Heart right ventricle (tissue), 16 donors: ENCODE results near the gene ITPKB. TPM values are rescaled to one million over a fixed set of nuclear protein-coding genes. Genes with fewer than 3 reads are reported as not detected.

Experiments used
- ATAC-seq, 8 donors: fragments of 200-7000 bp; cut with Tn5 transposase; one replicate each; pipeline ENCODE4 v1.9.1; 2020; ENCODE audit warnings: mild to moderate bottlenecking in 8 of 8, moderate library complexity in 8 of 8, moderate number of reproducible peaks in 1 of 8
- DNase-seq, 2 donors: peaks; one replicate each; pipeline ENCODE4 v3.0.0-alpha.2; 2020
- H3K27ac ChIP-seq, 10 donors: fragments of 200-600 bp; sonication (generic) in 2 of 10; one replicate each; pipeline versions ENCODE4 v1.5.0 to v1.8.0; 2020 to 2022; ENCODE audit warnings: mild to moderate bottlenecking in 3 of 10
- H3K27me3 ChIP-seq, 7 donors: fragments of 200-600 bp; one replicate each; pipeline ENCODE4 v1.8.0; 2021 to 2022; ENCODE audit warnings: mild to moderate bottlenecking in 2 of 7
- H3K36me3 ChIP-seq, 9 donors: fragments of 200-600 bp; sonication (generic) in 1 of 9; one replicate each; pipeline versions ENCODE4 v1.5.0 to v1.8.0; 2020 to 2022; ENCODE audit warnings: mild to moderate bottlenecking in 2 of 9
- H3K4me1 ChIP-seq, 9 donors: fragments of 200-600 bp; sonication (generic) in 1 of 9; one replicate each; pipeline versions ENCODE4 v1.5.0 to v1.8.0; 2020 to 2022; ENCODE audit warnings: mild to moderate bottlenecking in 4 of 9
- H3K4me3 ChIP-seq, 10 donors: fragments of 200-600 bp; sonication (generic) in 2 of 10; one replicate each; pipeline versions ENCODE4 v1.5.0 to v1.8.0; 2020 to 2022; ENCODE audit warnings: mild to moderate bottlenecking in 7 of 10, moderate library complexity in 2 of 10
- H3K9me3 ChIP-seq, 11 donors: fragments of 200-600 bp in 10 of 11; sonication (generic) in 2 of 11; one replicate each; pipeline versions ENCODE4 v1.5.0 to v1.8.0; 2013 to 2022; ENCODE audit warnings: mild to moderate bottlenecking in 2 of 11, control low read depth in 1 of 11, moderate library complexity in 1 of 11
- CTCF ChIP-seq, 9 donors: fragments of 200-600 bp; sonication (generic) in 2 of 9; IDR thresholded peaks; one replicate each; pipeline versions ENCODE4 v1.5.0 to v1.8.0; 2021 to 2022; ENCODE audit warnings: antibody characterized with exemption in 9 of 9, mild to moderate bottlenecking in 5 of 9, moderate library complexity in 1 of 9
- WGBS, 2 donors: extraction: QIAGEN DNeasy Blood & Tissue Kit; methylation state at CpG; one replicate each; pipeline ENCODE4 v1.1.7; 2013; ENCODE audit warnings: inconsistent platforms in 1 of 2; 5-methylcytosine and 5-hydroxymethylcytosine counted together
- intact Hi-C, 10 donors: fragments of 100-400 bp; cut with DNase I; formaldehyde crosslinking; loops; one replicate each; pipeline versions ENCODE4 v1.11.1 to v1.14.2; 2022
- polyA plus RNA-seq, 2 donors: library from polyadenylated mRNA; stranded (reverse); fragments of 200-250 nt; gene quantifications; one replicate each; pipeline ENCODE4 v1.2.3, GENCODE V29; 2013
- total RNA-seq, 10 donors: library from RNA; stranded (reverse); fragmentation: NEBNext Ultra II Directional in 3 of 10; extraction: Animal tissue kit (Norgen Biotek cat#: 25700) in 3 of 10; gene quantifications; one replicate each; pipeline versions ENCODE4 v1.2.1 to v1.2.4, GENCODE V29; 2021 to 2023
- donor health status: Arrhythmogenic right ventricular cardiomyopathy.
- donor health status: ischemic (EF 13 %, LVEDD 7.1; RV severe dilation, severe dysfunction).
- donor health status: healthy with polysubstance abuse.
- donor health status: DM: no; HTN: yes; CAD: no.
- donor health status: DM: no; HTN: no; CAD: no.
- donor health status: ischemic (EF 25% LVEDD 6.9; RV normal size, moderate dysfunction).
- donor health status: ischemic (EF 25% LVEDD 5.7; RV mildly dilated, moderate dysfunction).
- donor health status: healthy.
- donor health status: DM: yes; HTN: yes; CAD: no.
- donor health status: Ischemic cardiomyopathy.
- donor health status: ischemic (EF 35%, LVEDD 5.7; RV mildly dilated, moderate dysfunction).
- donor health status: nonischemic (EF 11% LVEDD 7.7; RV severe dilation, severe dysfunction).
- donor health status: DM: yes; HTN: yes; CAD: no.
- donor health status: PGD.
- donor health status: ischemic (EF 29% LVEDD 5.4; RV normal size, mild dysfunction).
- donor health status: nonischemic (EF 23%, LVEDD 6.1; RV moderate dilation, normal function).

The ITPKB gene
- total and polyA plus RNA-seq, 12 donors = 4.5 to 30.5 (median 16.1) TPM

GRCh38 chr1:226717256-226717909 lies 21.7 kb downstream of the ITPKB start:
- H3K27ac ChIP-seq = peak overlapping the region in 8 of 10 donors; percentile 10 to 83 (median 31)
- 59 to 75% methylated on average over 11 of the region's 11 CpGs for WGBS, 2 donors
- ATAC-seq = peak in 5 of 8 donors; percentile 52 to 68 (median 60)
- DNase-seq = peak in 1 of 2 donors; percentile 25
- TF ChIP-seq CTCF (IDR thresholded peaks at IDR 0.05) = no peak
- peaks cover 3 to 74% (median 42%) of the 10 kb centered on the region in 9 donors for H3K4me1 ChIP-seq
- no peaks in the 10 kb centered on the region for H3K27me3 ChIP-seq
- intact Hi-C loops = no loop called here
- no peak overlapping the region for H3K4me3 ChIP-seq
- peaks cover 0 to 19% (median 0%) of the 10 kb centered on the region in 9 donors for H3K36me3 ChIP-seq
- peaks cover 0 to 10% (median 0%) of the 10 kb centered on the region in 11 donors for H3K9me3 ChIP-seq

- ATAC-seq (no peak), DNase-seq (no peak)
- H3K4me3 ChIP-seq = no peak overlapping the region
- peak overlapping the region in 5 of 10 donors; percentile 10 to 83 (median 27) for H3K27ac ChIP-seq
- WGBS, 2 donors = 52 to 65% methylated on average over 3 of the region's 3 CpGs
- peaks cover 3 to 77% (median 50%) of the 10 kb centered on the region in 9 donors for H3K4me1 ChIP-seq
- H3K27me3 ChIP-seq = no peaks in the 10 kb centered on the region
- intact Hi-C loops = no loop called here
- TF ChIP-seq CTCF (IDR thresholded peaks at IDR 0.05) = no peak
- peaks cover 0 to 10% (median 0%) of the 10 kb centered on the region in 11 donors for H3K9me3 ChIP-seq
- H3K36me3 ChIP-seq = peaks cover 0 to 17% (median 0%) of the 10 kb centered on the region in 9 donors
Measured at GRCh38 chr1:226716577-226716976, 22.5 kb downstream of the ITPKB start.

GRCh38 chr1:226714148-226714547 lies 24.9 kb downstream of the ITPKB start:
- H3K27ac ChIP-seq = peak overlapping the region in 2 of 10 donors; percentile 7 to 56

More at GRCh38 chr1:226714148-226714547, 24.9 kb downstream of the ITPKB start:
- no peak for TF ChIP-seq CTCF (IDR thresholded peaks at IDR 0.05)
- Histone ChIP-seq H3K4me1 (peaks cover 5 to 85% (median 63%) of the 10 kb centered on the region in 9 donors), H3K36me3 (peaks cover 0 to 17% (median 0%) of the 10 kb centered on the region in 9 donors), H3K4me3 (no peak overlapping the region), H3K27me3 (no peaks in the 10 kb centered on the region), H3K9me3 (peaks cover 0 to 10% (median 0%) of the 10 kb centered on the region in 11 donors)
- no peak for DNase-seq
- no peak for ATAC-seq
- intact Hi-C loops = no loop called here
